ENCODE measurements around the gene NCBP1. TPM values are rescaled to one million over a fixed set of nuclear protein-coding genes. Genes with fewer than 3 reads are reported as not detected.

The NCBP1 gene
- polyA plus RNA-seq, 1 of the 3 experiments (the other 2 are of a cell fraction) = 11.3 TPM

DNA sequence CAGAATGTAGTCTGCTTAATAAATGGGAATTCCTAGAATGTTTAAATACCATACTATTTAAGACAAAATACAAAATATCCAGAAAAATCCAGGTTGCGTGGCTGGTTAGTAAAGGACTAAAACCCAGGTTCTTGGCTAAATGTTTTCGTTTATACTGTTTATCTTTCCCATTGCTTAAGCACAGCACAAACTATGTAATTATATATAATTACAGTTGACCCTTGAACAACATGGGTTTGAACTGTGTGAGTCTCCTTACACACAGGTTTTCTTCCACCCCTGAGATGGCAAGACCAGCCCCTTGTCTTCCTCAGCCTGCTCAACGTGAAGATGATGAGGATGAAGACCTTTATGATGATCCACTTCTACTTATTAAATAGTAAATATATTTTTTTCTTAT is 38.8 kb downstream of the NCBP1 start:
- POLR2A ChIA-PET = no interaction called here
- no peak overlapping the region for H3K9ac ChIP-seq
- H3K36me3 ChIP-seq (replicated peaks in 1 of 2; ENCODE audit: control insufficient read depth in 1 of 2, insufficient read depth in 2 of 2, low read length in 1 of 2) = peaks cover 79 to 96% of the 10 kb centered on the region in 2 experiments
- DNase-seq = no peak
- no peaks in the 10 kb centered on the region for H3K4me1 ChIP-seq (ENCODE audit: control insufficient read depth in 1 of 2, insufficient read depth in 2 of 2, low read depth in 1 of 2, low read length in 1 of 2)
- CTCF ChIA-PET = no interaction called here
- WGBS (ENCODE audit: low lambda C conversion rate) = 97% methylated on average over 3 of the region's 3 CpGs
- H3K79me2 ChIP-seq (ENCODE audit: insufficient read depth) = no peaks in the 10 kb centered on the region; the same call in 1 of the 2 replicates
- TF ChIP-seq GATA2 (CRISPR knock-in tag; IDR thresholded peaks at IDR 0.05) (no peak), RAD21 (IDR thresholded peaks at IDR 0.05; ENCODE audit: low read length) (no peak), PBX3 (IDR thresholded peaks at IDR 0.05) (no peak), CTCF (IDR thresholded peaks at IDR 0.05) (no peak), TEAD4 (IDR thresholded peaks at IDR 0.05; ENCODE audit: borderline replicate concordance, insufficient read depth) (no peak), TAF1 (IDR thresholded peaks at IDR 0.05; ENCODE audit: borderline replicate concordance, low read depth, low read length) (no peak), REST (IDR thresholded peaks at IDR 0.05; ENCODE audit: low read depth, low read length) (no peak), GABPA (IDR thresholded peaks at IDR 0.05; ENCODE audit: low read depth) (no peak), ELF1 (IDR thresholded peaks at IDR 0.05) (no peak), TCF12 (IDR thresholded peaks at IDR 0.05) (no peak), USF1 (IDR thresholded peaks at IDR 0.05; ENCODE audit: borderline replicate concordance, low read depth) (no peak), MXI1 (IDR thresholded peaks at IDR 0.05; ENCODE audit: low read depth, low read length) (no peak), CHD2 (IDR thresholded peaks at IDR 0.05; ENCODE audit: low read length, partially characterized antibody) (no peak), NFIC (IDR thresholded peaks at IDR 0.05; ENCODE audit: borderline replicate concordance) (no peak), POLR2AphosphoS5 (IDR thresholded peaks at IDR 0.05; ENCODE audit: low read depth, low read length) (no peak)
- TF ChIP-seq, protein P1, sequence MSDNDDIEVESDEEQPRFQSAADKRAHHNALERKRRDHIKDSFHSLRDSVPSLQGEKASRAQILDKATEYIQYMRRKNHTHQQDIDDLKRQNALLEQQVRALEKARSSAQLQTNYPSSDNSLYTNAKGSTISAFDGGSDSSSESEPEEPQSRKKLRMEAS (IDR thresholded peaks at IDR 0.05; ENCODE audit: low read depth) = no peak
- H3K27me3 ChIP-seq (ENCODE audit: insufficient read depth) = no peaks in the 10 kb centered on the region
- H4K20me1 ChIP-seq (ENCODE audit: insufficient read depth) = no peaks in the 10 kb centered on the region
- H3K4me2 ChIP-seq = no peak overlapping the region
- H2AFZ ChIP-seq (ENCODE audit: low read depth) = no peak overlapping the region
- H3K27ac ChIP-seq (ENCODE audit: low read depth in 2 of 2, low read length in 1 of 2) = no peak overlapping the region
- peaks cover 14% of the 10 kb centered on the region for H3F3A ChIP-seq (replicated peaks; ENCODE audit: insufficient read depth)
- no peaks in the 10 kb centered on the region for H3K9me3 ChIP-seq
- no peaks in the 10 kb centered on the region for H3K9me2 ChIP-seq
- H3K4me3 ChIP-seq (ENCODE audit: low read depth in 2 of 2, low read length in 1 of 2) = no peak overlapping the region

Measured in SK-N-SH (cell line).